DMS153 treated with DMSO at 0.1 percent for 48 hours (cell line): ENCODE measurements around the gene ZFYVE19.
"Not testable (repeated sequence)": the region's sequence is repeated elsewhere in the genome, so short reads cannot be mapped to it uniquely, and the experiment has no call there.

Experiments used
- DNase-seq: peaks from one replicate; lab custom pipeline; 2025; ENCODE audit not compliant: unreplicated experiment; lab: John Stamatoyannopoulos, UW

ZFYVE19 gene

DNA sequence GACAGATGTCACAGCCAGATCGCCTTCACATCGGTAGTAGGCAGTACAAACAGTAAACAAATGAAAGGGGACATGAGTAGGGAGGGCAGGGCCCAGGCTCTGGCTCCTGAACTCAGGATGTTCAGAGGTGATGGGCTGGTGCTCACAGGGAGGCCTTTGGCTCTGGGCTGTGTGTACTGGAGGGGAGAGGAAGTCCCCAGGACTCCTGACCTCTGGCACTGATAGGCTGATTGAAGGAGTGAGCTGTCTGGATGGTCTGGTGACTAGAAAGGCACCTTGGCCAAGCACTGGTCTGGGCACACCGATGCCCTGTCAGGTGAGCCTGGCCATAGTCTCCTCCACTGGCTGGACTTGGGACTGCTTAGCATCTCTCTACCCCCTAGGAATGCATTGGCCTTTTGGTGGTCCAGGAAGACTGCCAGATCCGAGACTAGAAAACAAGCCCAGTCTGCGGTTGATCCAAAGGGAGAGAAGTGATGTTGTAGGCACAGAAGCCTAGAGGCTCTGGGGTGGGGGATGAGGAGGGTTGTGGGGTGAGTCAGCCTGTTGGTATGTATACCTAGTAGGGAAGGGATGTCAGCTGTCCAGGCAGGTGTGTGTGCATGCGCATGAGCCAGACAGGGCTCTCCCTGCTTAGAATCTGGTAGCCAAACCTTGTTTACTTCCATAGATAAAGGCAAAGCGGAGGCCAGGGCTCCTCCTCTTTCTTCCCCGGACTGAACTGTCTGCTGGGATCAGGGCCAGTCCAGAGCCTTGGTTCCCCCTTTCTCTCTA lies 38.8 kb downstream of the ZFYVE19 start:
- DNase-seq: peak; percentile 5

GRCh38 chr15:40846841-40847222 lies 39.9 kb downstream of the ZFYVE19 start:
- no peak for DNase-seq

DNA sequence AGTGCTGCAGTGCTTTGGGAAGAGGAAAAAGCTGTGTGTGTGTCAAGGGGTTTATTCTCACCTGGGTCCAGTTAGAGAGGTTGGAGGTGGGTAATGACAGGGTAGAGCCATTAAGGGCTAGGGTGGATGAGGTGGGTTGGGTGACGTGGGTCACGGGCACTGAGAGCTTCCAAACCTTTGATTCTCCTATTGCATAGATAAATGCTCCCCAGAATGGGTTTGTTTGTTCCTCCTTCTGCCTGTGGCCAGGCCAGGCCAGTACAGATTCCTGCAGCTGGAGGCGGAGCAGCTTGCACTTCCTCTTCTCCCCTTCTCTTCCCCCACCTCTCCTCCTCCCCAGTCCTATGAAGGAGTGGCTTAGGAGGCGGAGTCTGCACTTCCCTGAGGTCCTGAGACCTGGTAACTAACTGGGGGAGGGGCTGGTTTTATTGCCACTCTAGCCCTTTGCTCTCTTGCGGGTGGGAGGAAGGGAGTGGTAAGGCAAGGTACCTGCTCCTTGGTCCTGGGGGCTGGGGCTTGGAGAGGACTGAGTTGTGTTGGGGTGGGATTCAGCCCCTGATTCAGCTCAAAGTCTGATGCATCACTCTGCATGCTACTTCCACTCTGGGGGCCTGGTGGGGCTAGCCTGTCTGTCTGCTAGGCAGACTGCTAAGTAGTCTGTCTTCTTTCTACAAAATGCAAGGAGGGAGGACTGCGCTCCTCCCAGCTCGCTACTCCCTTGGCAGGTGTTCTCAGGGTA lies 40.5 kb downstream of the ZFYVE19 start:
- peak; percentile 51 for DNase-seq

- DNase-seq: no peak
Observed at GRCh38 chr15:40850576-40851112, 43.8 kb downstream of the ZFYVE19 start.

- DNase-seq: no peak
Observed at GRCh38 chr15:40852529-40852928, 45.6 kb downstream of the ZFYVE19 start.

DNA sequence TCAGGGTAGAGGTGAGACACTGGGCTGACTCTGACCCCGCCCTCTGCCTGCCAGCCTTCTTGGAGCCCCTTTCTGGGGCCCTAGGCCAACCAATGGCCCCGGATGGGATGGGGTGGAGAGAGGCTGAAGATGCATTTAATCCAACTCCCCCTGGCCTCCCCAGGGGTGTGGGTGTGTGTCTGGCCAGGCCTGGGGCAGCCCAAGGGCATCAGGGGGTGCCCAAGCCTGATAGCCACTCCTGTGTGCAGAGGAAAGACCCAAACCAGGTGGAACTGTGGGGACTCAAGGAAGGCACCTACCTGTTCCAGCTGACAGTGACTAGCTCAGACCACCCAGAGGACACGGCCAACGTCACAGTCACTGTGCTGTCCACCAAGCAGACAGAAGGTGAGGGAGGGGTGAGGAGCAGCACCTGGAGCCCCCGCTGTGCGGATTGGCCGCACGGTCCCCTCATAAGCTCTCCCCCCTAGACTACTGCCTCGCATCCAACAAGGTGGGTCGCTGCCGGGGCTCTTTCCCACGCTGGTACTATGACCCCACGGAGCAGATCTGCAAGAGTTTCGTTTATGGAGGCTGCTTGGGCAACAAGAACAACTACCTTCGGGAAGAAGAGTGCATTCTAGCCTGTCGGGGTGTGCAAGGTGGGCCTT lies 46.5 kb downstream of the ZFYVE19 start:
- no peak for DNase-seq

DNA sequence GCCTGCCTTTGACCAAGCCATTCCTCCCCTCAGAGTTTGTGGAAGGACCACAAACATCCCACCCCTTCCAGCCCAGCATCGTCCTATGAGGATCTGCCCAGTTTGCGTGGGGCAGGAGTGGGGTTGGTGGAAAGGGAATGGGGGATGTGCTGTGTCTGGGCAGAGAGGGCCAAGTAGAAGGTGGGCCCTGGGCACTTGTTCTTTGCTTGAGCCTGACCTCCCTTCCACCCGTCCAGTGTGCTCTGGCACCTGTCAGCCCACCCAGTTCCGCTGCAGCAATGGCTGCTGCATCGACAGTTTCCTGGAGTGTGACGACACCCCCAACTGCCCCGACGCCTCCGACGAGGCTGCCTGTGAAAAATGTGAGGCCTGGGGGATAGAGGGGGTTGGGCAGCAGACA lies 47.3 kb downstream of the ZFYVE19 start:
- no peak for DNase-seq

GRCh38 chr15:40855706-40856234 lies 48.9 kb downstream of the ZFYVE19 start:
- no peak for DNase-seq

DNA sequence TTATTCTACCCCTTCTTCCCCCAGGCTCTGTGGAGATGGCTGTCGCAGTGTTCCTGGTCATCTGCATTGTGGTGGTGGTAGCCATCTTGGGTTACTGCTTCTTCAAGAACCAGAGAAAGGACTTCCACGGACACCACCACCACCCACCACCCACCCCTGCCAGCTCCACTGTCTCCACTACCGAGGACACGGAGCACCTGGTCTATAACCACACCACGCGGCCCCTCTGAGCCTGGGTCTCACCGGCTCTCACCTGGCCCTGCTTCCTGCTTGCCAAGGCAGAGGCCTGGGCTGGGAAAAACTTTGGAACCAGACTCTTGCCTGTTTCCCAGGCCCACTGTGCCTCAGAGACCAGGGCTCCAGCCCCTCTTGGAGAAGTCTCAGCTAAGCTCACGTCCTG lies 49.9 kb downstream of the ZFYVE19 start:
- DNase-seq: no peak

- DNase-seq: peak; percentile 5
Observed at GRCh38 chr15:40857601-40858341, 50.9 kb downstream of the ZFYVE19 start.

GRCh38 chr15:40858706-40859105 lies 51.8 kb downstream of the ZFYVE19 start:
- no peak for DNase-seq

- peak; percentile 26 for DNase-seq
Observed at GRCh38 chr15:40859206-40859851, 52.4 kb downstream of the ZFYVE19 start.

DNA sequence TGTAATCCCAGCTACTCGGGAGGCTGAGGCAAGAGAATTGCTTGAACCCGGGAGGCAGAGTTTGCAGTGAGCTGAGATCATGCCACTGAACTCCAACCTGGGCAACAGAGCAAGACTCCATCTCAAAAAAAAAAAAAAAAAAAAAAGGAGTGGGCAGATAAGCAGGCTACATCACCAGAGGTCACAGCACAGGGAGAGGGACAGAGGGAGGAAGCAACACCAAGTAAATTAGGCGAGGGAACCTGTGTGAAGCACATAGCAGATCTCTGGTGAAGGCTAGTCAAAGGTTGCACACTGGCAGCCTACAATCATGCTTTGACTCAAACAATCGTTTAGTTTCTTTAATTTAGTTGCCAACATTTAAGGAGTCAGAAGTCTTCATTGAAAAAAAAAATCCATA lies 54.3 kb downstream of the ZFYVE19 start:
- DNase-seq: not testable (repeated sequence)

DNA sequence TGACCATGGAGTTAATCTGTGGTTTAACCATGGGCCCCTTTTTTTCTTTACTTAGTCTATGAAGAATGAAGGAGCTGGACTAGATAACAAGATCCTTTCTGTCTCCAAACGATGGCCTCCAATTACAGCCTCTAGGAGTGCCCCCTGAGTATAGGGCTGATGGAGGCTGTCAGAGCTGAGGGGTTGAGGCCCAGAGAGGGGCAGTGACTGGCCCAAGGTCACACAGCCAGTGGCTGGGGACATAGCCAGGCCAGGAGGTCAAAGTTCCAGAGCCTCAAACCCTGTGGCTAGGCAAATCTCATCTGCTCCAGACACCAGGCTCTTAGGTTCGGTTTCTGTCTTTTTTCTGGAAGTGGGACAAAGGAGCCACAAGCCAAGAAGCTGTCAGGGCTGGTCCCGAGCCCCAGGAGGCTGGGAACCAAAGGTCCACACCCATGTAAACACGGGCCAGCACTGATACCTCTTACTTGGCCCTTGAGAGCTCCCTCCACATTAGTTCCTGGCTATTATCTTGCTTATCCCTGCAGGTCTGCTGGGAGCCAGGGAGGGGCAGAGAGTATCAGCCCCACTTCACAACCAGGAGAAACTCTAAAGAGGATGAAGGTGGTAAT lies 56.9 kb downstream of the ZFYVE19 start:
- DNase-seq: no peak
